Fibroblast of villous mesenchyme (primary cell): Measurements from ENCODE around the gene PAX7. TPM values are rescaled to one million over a fixed set of nuclear protein-coding genes. Genes with fewer than 3 reads are reported as not detected.

ENCODE experiments used
- DNase-seq: peaks from one replicate; pipeline ENCODE4 v3.0.0-alpha.2; 2010; ENCODE audit warnings: low read depth
- H3K4me3 ChIP-seq: 2 replicates; pipeline ENCODE4 v1.5.1; 2011; ENCODE audit warnings: low read depth, mild to moderate bottlenecking, low read length
- total RNA-seq: library from RNA; depleted of rRNA; stranded (reverse); fragments of >200 nt; gene quantifications from 2 replicates; pipeline ENCODE4 v1.2.3, GENCODE V29; 2012
- TF ChIP-seq, protein P1 (sequence below): IDR thresholded peaks from 2 replicates; pipeline ENCODE4 v1.5.1; 2012; ENCODE audit warnings: low read depth, mild to moderate bottlenecking, low read length; ENCODE audit not compliant: insufficient read depth

The PAX7 gene
- total RNA-seq, 1 donor, result not detected

DNA sequence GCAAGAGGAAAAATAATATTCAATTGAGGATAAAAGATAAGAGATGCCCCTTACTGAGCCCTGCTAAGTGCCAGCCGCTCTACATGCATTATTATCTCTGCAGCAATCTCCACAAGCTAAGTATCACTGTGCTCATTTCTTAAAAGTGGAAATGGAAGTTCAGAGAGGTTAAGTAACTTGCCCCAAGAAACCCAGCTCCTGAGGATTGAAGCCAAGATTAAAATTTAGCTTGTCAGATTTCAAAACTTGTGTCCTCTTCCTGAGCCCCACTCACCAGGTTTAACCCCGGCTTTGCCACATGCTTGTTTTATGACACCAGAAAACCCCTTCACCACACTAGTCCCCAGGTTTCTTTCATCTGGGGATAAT, 11.2 kb upstream of the PAX7 start:
- no peak for DNase-seq
- no peak overlapping the region for H3K4me3 ChIP-seq
- TF ChIP-seq, protein P1, sequence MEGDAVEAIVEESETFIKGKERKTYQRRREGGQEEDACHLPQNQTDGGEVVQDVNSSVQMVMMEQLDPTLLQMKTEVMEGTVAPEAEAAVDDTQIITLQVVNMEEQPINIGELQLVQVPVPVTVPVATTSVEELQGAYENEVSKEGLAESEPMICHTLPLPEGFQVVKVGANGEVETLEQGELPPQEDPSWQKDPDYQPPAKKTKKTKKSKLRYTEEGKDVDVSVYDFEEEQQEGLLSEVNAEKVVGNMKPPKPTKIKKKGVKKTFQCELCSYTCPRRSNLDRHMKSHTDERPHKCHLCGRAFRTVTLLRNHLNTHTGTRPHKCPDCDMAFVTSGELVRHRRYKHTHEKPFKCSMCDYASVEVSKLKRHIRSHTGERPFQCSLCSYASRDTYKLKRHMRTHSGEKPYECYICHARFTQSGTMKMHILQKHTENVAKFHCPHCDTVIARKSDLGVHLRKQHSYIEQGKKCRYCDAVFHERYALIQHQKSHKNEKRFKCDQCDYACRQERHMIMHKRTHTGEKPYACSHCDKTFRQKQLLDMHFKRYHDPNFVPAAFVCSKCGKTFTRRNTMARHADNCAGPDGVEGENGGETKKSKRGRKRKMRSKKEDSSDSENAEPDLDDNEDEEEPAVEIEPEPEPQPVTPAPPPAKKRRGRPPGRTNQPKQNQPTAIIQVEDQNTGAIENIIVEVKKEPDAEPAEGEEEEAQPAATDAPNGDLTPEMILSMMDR, result no peak

DNA sequence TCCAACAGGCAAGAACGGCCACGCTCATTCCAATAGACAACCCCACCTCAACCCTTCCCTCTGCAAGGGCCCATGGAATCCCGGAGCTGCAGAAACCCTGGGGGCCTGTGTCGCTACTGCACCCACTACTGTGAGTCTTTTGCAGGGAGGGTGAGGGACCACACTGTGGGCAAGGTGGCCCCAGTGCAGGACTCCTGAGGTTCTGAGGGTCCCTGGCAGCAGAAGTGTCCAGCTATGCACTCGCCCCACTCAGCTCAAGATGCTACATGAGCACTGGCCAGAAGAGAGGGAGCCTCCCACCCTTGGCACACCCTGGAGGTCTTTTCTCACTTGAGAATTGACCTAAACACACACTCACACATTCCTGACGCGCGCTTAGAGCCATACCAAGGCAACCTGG, 2.1 kb upstream of the PAX7 start:
- no peak overlapping the region for H3K4me3 ChIP-seq
- TF ChIP-seq, protein P1, result no peak
- no peak for DNase-seq

DNA sequence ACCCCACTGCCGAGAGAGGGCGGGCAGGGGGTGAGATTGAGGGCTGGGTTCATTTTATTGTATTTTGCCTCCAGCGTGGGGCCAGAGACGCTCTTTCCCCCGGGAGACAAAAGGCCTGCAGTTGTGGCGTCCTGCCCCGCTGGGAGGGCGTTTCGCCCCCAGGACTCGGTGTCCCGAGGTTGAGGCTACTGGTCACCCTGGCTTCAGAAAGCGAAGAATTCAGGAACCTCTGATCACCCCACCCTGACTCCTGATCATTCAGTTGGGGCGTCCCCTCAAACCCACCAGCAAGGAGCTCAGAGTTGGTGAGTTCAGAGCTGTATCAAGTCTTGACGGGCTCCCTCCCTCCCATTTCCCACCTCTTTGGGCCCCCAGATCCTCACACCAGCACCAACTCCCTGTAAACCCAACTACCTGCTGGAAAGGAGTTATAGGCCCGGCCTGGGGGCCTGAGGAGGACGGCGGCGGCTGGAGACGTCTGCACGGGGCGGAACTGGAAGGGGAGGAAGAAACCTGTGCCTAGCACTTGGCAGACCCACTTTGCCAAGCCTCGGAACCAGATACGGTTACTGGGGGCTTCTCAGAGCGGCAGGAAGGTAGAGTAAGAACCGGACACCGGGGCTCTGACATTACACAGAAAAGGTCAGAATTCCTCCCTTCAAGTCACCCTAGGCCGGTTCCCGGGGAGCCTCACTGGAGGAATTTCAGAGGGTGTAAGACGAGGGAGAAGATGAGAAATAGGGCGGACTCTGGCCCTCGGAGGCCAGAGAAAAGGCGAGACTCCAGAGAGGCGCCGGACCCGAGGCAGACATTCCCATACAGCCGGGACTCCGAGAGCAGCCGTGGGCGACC, 761 bp upstream of the PAX7 start:
- TF ChIP-seq, protein P1, result no peak
- no peak overlapping the region for H3K4me3 ChIP-seq
- DNase-seq, result no peak

DNA sequence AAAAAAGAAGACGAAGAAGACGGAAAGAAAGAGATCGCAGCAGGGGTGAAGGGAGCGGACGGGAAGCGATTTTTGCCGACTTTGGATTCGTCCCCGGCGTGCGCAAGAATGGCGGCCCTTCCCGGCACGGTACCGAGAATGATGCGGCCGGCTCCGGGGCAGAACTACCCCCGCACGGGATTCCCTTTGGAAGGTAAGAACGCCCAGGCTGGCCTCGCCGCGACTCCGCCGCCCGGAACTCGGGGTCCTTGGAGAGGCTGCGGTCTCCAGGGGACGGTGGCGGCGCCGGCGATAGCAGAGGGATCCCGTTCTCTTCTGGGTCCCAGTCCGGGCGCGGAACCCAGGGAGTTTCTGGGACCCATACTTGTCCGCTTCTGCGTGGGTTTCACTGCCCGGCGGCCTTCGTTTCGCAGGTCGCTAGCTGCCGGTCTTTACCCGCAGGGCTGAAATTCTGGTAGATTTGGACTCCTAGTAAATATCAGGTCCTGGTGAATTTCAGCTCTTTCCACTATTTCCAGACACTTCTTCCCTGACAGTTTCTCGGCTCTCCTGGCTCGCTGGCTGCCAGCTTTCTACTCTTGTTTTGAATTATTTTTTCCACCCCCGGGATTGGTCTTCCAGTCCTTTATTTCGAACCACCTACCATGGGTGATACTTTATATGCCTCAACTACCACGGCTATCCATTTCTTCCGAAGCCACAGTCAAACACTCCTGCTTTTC, 1.0 kb downstream of the PAX7 start:
- DNase-seq, result no peak
- no peak overlapping the region for H3K4me3 ChIP-seq
- TF ChIP-seq, protein P1, result no peak

DNA sequence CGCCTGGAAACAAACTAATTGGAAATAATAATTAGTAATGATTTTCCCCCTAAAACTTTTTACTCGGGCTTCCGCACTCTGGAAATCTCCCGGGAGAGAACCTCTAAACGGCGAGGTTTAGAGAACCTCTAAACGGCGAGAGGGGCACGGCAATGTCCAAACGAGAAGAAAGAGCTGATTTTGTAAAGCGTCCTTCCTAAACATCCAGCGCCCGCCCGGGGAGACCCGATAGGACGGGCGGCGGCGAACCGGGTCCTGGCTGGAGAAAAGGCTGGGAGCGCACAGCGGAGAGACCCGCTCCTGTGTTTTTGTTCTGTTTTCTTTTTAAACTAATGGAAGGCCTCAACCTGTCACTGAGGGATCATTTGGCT, 1.6 kb downstream of the PAX7 start:
- DNase-seq, result no peak
- no peak overlapping the region for H3K4me3 ChIP-seq
- TF ChIP-seq, protein P1, result no peak

DNA sequence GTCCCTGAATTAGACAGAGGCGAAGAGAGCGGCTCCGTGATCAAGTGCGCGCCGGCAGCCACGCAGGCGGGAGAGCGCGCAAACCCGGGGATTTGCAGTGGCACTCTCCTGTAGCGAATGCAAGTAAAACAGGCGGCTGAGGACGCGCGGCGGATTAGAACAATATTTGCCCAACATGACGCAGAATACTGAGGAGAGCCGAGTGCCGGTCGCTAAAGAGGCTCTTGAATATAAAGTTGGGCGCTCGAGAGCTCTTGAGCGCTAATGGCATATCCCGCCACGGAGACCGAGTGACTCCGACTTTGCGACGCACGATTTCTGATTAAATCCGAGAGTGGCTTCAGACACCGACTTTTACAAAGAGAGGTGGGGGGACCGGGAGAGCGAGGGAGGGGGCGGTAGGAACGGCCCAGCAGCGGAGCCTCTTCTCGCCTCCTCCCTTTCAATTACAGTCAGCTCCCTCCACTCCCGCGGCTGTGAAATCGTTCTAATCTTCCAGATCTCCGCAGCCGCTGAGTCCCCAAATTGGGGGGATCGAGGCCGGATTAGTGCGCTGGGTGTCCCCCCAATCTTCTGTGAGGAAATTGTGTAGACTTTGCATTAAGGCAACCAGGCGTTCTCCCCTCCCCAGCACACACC, 2.3 kb downstream of the PAX7 start:
- no peak for DNase-seq
- H3K4me3 ChIP-seq, result no peak overlapping the region

More for the DNA sequence above, 2.3 kb downstream of the PAX7 start:
- TF ChIP-seq, protein P1, result no peak
